ENCODE data around the gene PRKG1.
A peak's percentile ranks its signal among the peaks of the same experiment; 100 is the strongest.

The PRKG1 gene

GRCh38 chr10:51861051-51861450 lies 786.8 kb downstream of the PRKG1 start:
- no peak for DNase-seq

GRCh38 chr10:51861731-51862130 lies 787.4 kb downstream of the PRKG1 start:
- peak in 1 of 2 experiments; percentile 31 for DNase-seq

GRCh38 chr10:51862149-51862548 lies 787.9 kb downstream of the PRKG1 start:
- no peak for DNase-seq

- no peak for DNase-seq
Observed at GRCh38 chr10:51867956-51868355, 793.7 kb downstream of the PRKG1 start.

- DNase-seq = no peak
Observed at GRCh38 chr10:51874131-51874530, 799.8 kb downstream of the PRKG1 start.

- DNase-seq = peak in 1 of 2 experiments; percentile 44
Observed at GRCh38 chr10:51875610-51876009, 801.3 kb downstream of the PRKG1 start.

GRCh38 chr10:51876503-51876902 lies 802.2 kb downstream of the PRKG1 start:
- peak; percentile 32 to 61 for DNase-seq

GRCh38 chr10:51876979-51877378 lies 802.7 kb downstream of the PRKG1 start:
- DNase-seq = no peak

GRCh38 chr10:51877636-51878035 lies 803.3 kb downstream of the PRKG1 start:
- no peak for DNase-seq

- DNase-seq = no peak
Observed at GRCh38 chr10:51878695-51879094, 804.4 kb downstream of the PRKG1 start.

GRCh38 chr10:51879238-51879637 lies 805.0 kb downstream of the PRKG1 start:
- DNase-seq = no peak

GRCh38 chr10:51881213-51881612 lies 806.9 kb downstream of the PRKG1 start:
- no peak for DNase-seq

- no peak for DNase-seq
Observed at GRCh38 chr10:51886438-51887068, 812.3 kb downstream of the PRKG1 start.

GRCh38 chr10:51888263-51888662 lies 814.0 kb downstream of the PRKG1 start:
- no peak for DNase-seq

GRCh38 chr10:51892313-51892712 lies 818.0 kb downstream of the PRKG1 start:
- DNase-seq = no peak

- DNase-seq = no peak
Observed at GRCh38 chr10:51892965-51893658, 818.8 kb downstream of the PRKG1 start.

GRCh38 chr10:51894771-51895578 lies 820.7 kb downstream of the PRKG1 start:
- no peak for DNase-seq

- no peak for DNase-seq
Observed at GRCh38 chr10:51896849-51897248, 822.6 kb downstream of the PRKG1 start.

GRCh38 chr10:51897560-51897959 lies 823.3 kb downstream of the PRKG1 start:
- DNase-seq = no peak

- DNase-seq = no peak
Observed at GRCh38 chr10:51900180-51900579, 825.9 kb downstream of the PRKG1 start.

GRCh38 chr10:51903675-51904074 lies 829.4 kb downstream of the PRKG1 start:
- DNase-seq = no peak

GRCh38 chr10:51905032-51905431 lies 830.7 kb downstream of the PRKG1 start:
- no peak for DNase-seq

GRCh38 chr10:51907361-51907760 lies 833.1 kb downstream of the PRKG1 start:
- no peak for DNase-seq

- DNase-seq = no peak
Observed at GRCh38 chr10:51910189-51910588, 835.9 kb downstream of the PRKG1 start.

Measured in NCI-H446 (cell line).